ENCODE measurements around the gene TGFB2. TPM values are rescaled to one million over a fixed set of nuclear protein-coding genes. Genes with fewer than 3 reads are reported as not detected.

The TGFB2 gene
- total RNA-seq, 2 experiments from 2014 or later: 0.03 to 0.11 TPM

DNA sequence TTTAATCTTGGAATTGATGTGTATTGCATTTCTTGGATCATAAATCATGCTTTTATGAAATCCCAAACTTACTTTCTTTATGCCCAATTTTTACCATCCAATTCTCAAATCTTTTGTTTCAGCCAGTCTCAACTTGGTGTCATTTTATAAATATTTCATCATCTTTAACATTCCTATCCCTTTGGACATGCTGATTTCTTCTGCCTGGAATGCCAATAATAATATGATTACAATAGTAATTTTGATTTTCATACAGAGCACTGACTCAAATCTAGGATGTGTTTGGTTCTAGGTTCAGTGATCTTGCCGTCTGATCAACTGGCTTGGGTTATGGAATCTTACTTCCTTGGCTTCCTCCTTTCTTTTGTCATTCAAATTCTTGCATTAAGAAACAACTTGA is 47.3 kb upstream of the TGFB2 start:
- Histone ChIP-seq H3K9me2 (ENCODE audit: insufficient read depth, low read length) (no peaks in the 10 kb centered on the region), H3K79me2 (ENCODE audit: insufficient read depth, low read depth, low read length) (peaks cover 68% of the 10 kb centered on the region), H3K36me3 (ENCODE audit: insufficient read depth, low read length) (peaks cover 66% of the 10 kb centered on the region), H3K27ac (ENCODE audit: low read depth, low read length, poor library complexity, severe bottlenecking) (no peak overlapping the region), H3K4me3 (ENCODE audit: low read depth, low read length, poor library complexity, severe bottlenecking) (no peak overlapping the region), H3K9me3 (ENCODE audit: low read length) (no peaks in the 10 kb centered on the region), H3K4me2 (ENCODE audit: low read length) (no peak overlapping the region), H4K20me1 (ENCODE audit: insufficient read depth, low read length) (peaks cover 22% of the 10 kb centered on the region), H2AFZ (ENCODE audit: low read length) (no peak overlapping the region), H3K4me1 (ENCODE audit: insufficient read depth, low read length, poor library complexity, severe bottlenecking) (peaks cover 14% of the 10 kb centered on the region)
- no peak for TF ChIP-seq EZH2phosphoT487 (IDR thresholded peaks at IDR 0.05; ENCODE audit: borderline replicate concordance, low read depth, low read length)
- TF ChIP-seq, protein P1, sequence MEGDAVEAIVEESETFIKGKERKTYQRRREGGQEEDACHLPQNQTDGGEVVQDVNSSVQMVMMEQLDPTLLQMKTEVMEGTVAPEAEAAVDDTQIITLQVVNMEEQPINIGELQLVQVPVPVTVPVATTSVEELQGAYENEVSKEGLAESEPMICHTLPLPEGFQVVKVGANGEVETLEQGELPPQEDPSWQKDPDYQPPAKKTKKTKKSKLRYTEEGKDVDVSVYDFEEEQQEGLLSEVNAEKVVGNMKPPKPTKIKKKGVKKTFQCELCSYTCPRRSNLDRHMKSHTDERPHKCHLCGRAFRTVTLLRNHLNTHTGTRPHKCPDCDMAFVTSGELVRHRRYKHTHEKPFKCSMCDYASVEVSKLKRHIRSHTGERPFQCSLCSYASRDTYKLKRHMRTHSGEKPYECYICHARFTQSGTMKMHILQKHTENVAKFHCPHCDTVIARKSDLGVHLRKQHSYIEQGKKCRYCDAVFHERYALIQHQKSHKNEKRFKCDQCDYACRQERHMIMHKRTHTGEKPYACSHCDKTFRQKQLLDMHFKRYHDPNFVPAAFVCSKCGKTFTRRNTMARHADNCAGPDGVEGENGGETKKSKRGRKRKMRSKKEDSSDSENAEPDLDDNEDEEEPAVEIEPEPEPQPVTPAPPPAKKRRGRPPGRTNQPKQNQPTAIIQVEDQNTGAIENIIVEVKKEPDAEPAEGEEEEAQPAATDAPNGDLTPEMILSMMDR (conservative IDR thresholded peaks at IDR 0.05; ENCODE audit: low read length): no peak
- ChIA-PET POLR2A (interaction anchor here (2.2 kb wide), 1 partner anchor 12 kb away, joined by 12 read pairs; the partner anchor contains the start of gene RRP15), CTCF (ENCODE audit: unreplicated experiment) (no interaction called here)
- intact Hi-C loops (cut with micrococcal nuclease; ENCODE audit: unreplicated experiment): no loop called here
- BruUV-seq (replicated peaks): no TSS peak
- no peak for DNase-seq (ENCODE audit: low spot score)

DNA sequence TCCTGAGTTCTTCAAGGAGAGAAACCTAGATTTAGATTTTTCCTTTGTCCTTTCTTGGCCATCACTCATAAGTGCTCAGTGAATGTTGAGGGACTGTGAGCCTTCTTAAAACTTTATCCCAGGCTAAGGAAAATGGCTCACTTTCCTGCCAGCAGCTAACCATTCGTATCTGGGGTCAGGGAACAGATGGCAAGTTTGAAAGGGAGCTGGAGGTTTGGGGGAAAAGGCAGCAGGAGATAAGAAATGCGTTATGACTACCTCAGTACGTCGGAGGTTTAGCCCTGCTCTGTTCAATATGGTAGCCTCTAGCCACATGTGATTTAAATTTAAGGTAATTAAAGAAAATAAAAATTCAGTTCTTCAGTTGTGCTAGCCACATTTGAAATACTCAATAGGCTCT is 46.7 kb upstream of the TGFB2 start:
- no peak overlapping the region for H3K27ac ChIP-seq (ENCODE audit: low read depth, low read length, poor library complexity, severe bottlenecking)
- H3K36me3 ChIP-seq (ENCODE audit: insufficient read depth, low read length): peaks cover 67% of the 10 kb centered on the region
- H3K4me3 ChIP-seq (ENCODE audit: low read depth, low read length, poor library complexity, severe bottlenecking): no peak overlapping the region
- peaks cover 68% of the 10 kb centered on the region; the same call in 1 of the 2 replicates for H3K79me2 ChIP-seq (ENCODE audit: insufficient read depth, low read depth, low read length)
- H3K4me1 ChIP-seq (ENCODE audit: insufficient read depth, low read length, poor library complexity, severe bottlenecking): peaks cover 14% of the 10 kb centered on the region
- no peaks in the 10 kb centered on the region for H3K9me3 ChIP-seq (ENCODE audit: low read length)
- TF ChIP-seq, protein P1 (conservative IDR thresholded peaks at IDR 0.05; ENCODE audit: low read length): no peak
- TF ChIP-seq EZH2phosphoT487 (IDR thresholded peaks at IDR 0.05; ENCODE audit: borderline replicate concordance, low read depth, low read length): no peak
- ChIA-PET POLR2A (interaction anchor here (1.0 to 2.2 kb wide), 2 partner anchors 13 to 32 kb away, joined by 4 to 12 read pairs; partner anchors contain the start of gene RRP15), CTCF (ENCODE audit: unreplicated experiment) (no interaction called here)
- H3K9me2 ChIP-seq (ENCODE audit: insufficient read depth, low read length): no peaks in the 10 kb centered on the region
- no peak for DNase-seq (ENCODE audit: low spot score)
- H3K4me2 ChIP-seq (ENCODE audit: low read length): no peak overlapping the region
- BruUV-seq (replicated peaks): no TSS peak
- peaks cover 22% of the 10 kb centered on the region for H4K20me1 ChIP-seq (ENCODE audit: insufficient read depth, low read length)
- intact Hi-C loops (cut with micrococcal nuclease; ENCODE audit: unreplicated experiment): no loop called here
- no peak overlapping the region for H2AFZ ChIP-seq (ENCODE audit: low read length)

DNA sequence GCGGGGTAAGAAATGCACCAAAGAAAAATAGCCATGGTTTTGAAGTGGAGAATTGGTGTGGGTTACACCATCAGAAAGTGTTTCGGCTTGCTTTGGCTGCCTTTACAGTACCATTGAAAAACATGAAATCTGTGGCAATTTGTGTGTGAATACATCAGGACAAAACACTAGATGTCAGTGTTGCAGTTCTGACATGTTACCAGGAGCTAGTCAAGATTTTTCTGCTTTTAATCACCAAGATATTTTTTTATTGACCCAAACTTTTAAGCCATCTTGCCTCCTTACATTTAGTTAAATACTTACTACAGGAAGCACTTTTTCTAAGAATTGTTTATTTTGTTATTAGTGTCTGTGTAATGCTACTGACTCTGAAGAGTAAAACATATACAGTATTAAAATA is 45.7 kb upstream of the TGFB2 start:
- TF ChIP-seq, protein P1 (conservative IDR thresholded peaks at IDR 0.05; ENCODE audit: low read length): peak; percentile 77
- no peak for TF ChIP-seq EZH2phosphoT487 (IDR thresholded peaks at IDR 0.05; ENCODE audit: borderline replicate concordance, low read depth, low read length)
- Histone ChIP-seq H3K9me3 (ENCODE audit: low read length) (no peaks in the 10 kb centered on the region), H3K27ac (ENCODE audit: low read depth, low read length, poor library complexity, severe bottlenecking) (no peak overlapping the region), H3K4me1 (ENCODE audit: insufficient read depth, low read length, poor library complexity, severe bottlenecking) (peaks cover 14% of the 10 kb centered on the region), H3K4me3 (ENCODE audit: low read depth, low read length, poor library complexity, severe bottlenecking) (no peak overlapping the region), H2AFZ (ENCODE audit: low read length) (no peak overlapping the region), H3K36me3 (ENCODE audit: insufficient read depth, low read length) (peaks cover 72% of the 10 kb centered on the region), H3K4me2 (ENCODE audit: low read length) (no peak overlapping the region), H3K79me2 (ENCODE audit: insufficient read depth, low read depth, low read length) (peaks cover 64% of the 10 kb centered on the region; the same call in 1 of the 2 replicates), H3K9me2 (ENCODE audit: insufficient read depth, low read length) (no peaks in the 10 kb centered on the region), H4K20me1 (ENCODE audit: insufficient read depth, low read length) (peaks cover 22% of the 10 kb centered on the region)
- ChIA-PET CTCF (ENCODE audit: unreplicated experiment) (no interaction called here), POLR2A (interaction anchor here (0.6 to 2.2 kb wide), 4 partner anchors 13 to 30 kb away, joined by 3 to 12 read pairs (median 4); partner anchors contain the start of gene RRP15)
- BruUV-seq (replicated peaks): no TSS peak
- intact Hi-C loops (cut with micrococcal nuclease; ENCODE audit: unreplicated experiment): no loop called here
- peak; percentile 30 for DNase-seq (ENCODE audit: low spot score)
